HG03558 (cell line): ENCODE measurements around the gene XK.

Source experiments
- ATAC-seq: cut with Tn5 transposase; IDR thresholded peaks from one replicate; pipeline ENCODE4 v1.9.1; 2021; ENCODE audit warnings: moderate number of reproducible peaks; ENCODE audit not compliant: unreplicated experiment; ENCODE audit errors: extremely low read depth

Gene XK

GRCh38 chrX:37677765-37678164, 7.8 kb upstream of the XK start:
- ATAC-seq = peak; percentile 44

GRCh38 chrX:37678574-37678973, 7.0 kb upstream of the XK start:
- no peak for ATAC-seq

GRCh38 chrX:37679230-37679629, 6.4 kb upstream of the XK start:
- no peak for ATAC-seq

GRCh38 chrX:37679888-37680287, 5.7 kb upstream of the XK start:
- no peak for ATAC-seq

- no peak for ATAC-seq
Measured at GRCh38 chrX:37684426-37684825, 1.2 kb upstream of the XK start.

- no peak for ATAC-seq
Measured at GRCh38 chrX:37684973-37685372, 618 bp upstream of the XK start.

GRCh38 chrX:37686369-37686995, 891 bp downstream of the XK start:
- ATAC-seq = no peak

- no peak for ATAC-seq
Measured at GRCh38 chrX:37686996-37687395, 1.4 kb downstream of the XK start.

GRCh38 chrX:37690119-37690518, 4.5 kb downstream of the XK start:
- no peak for ATAC-seq

- no peak for ATAC-seq
Measured at GRCh38 chrX:37692918-37693317, 7.3 kb downstream of the XK start.

- ATAC-seq = no peak
Measured at GRCh38 chrX:37697169-37697760, 11.7 kb downstream of the XK start.

- ATAC-seq = no peak
Measured at GRCh38 chrX:37701588-37701987, 16.0 kb downstream of the XK start.

GRCh38 chrX:37711991-37712390, 26.4 kb downstream of the XK start:
- no peak for ATAC-seq

- peak; percentile 64 for ATAC-seq
Measured at GRCh38 chrX:37712458-37712857, 26.9 kb downstream of the XK start.

- ATAC-seq = no peak
Measured at GRCh38 chrX:37714479-37714878, 28.9 kb downstream of the XK start.

GRCh38 chrX:37716602-37717001, 31.0 kb downstream of the XK start:
- no peak for ATAC-seq

GRCh38 chrX:37717708-37718107, 32.1 kb downstream of the XK start:
- no peak for ATAC-seq

GRCh38 chrX:37722595-37722994, 37.0 kb downstream of the XK start:
- no peak for ATAC-seq

- no peak for ATAC-seq
Measured at GRCh38 chrX:37726346-37726745, 40.8 kb downstream of the XK start.

- ATAC-seq = peak; percentile 38
Measured at GRCh38 chrX:37745354-37745753, 59.8 kb downstream of the XK start.

GRCh38 chrX:37745835-37746217, 60.2 kb downstream of the XK start:
- ATAC-seq = peak; percentile 15

GRCh38 chrX:37746218-37746941, 60.8 kb downstream of the XK start:
- ATAC-seq = peak; percentile 73
